GM21619 (cell line): ENCODE results near the gene SLC39A11.
"Not testable (repeated sequence)": the region's sequence is repeated elsewhere in the genome, so short reads cannot be mapped to it uniquely, and the experiment has no call there.

Experiments used
- ATAC-seq: cut with Tn5 transposase; IDR thresholded peaks from one replicate; pipeline ENCODE4 v1.9.1; 2021; ENCODE audit not compliant: unreplicated experiment

The SLC39A11 gene

DNA sequence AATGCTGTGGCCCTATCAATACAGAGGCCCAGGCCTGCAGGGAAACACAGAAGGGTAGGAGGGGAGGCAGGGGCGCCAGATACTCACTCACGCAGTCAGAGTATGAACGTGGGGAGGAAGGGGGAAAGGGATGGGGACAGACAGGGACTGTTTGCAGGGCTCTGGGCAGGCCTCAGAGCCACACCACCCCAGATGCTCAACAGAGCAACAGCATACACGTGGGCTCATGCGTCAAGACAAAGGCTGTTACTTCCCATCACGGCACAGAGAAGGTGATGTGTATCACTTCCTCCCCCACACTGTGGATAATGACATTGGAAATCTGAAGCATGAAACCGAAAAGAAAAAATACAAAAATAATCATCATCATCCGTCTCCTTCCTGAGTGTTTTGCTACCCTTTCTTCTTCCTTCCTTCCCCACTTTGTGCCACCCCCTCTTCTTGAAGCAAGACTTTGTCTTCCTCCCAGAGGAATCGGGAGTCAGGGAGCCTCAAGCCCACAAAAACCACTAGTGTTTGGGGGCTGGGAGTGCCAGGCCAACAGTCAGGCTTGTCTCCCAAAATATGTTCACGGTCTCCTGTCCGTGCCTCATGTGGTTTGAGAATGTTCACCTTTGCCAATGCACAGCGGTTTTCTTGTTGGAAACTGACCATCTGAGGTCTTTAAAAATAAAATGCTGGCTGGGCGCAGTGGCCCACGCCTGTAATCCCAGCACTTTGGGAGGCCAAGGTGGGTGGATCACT, 20.1 kb downstream of the SLC39A11 start:
- no peak for ATAC-seq

DNA sequence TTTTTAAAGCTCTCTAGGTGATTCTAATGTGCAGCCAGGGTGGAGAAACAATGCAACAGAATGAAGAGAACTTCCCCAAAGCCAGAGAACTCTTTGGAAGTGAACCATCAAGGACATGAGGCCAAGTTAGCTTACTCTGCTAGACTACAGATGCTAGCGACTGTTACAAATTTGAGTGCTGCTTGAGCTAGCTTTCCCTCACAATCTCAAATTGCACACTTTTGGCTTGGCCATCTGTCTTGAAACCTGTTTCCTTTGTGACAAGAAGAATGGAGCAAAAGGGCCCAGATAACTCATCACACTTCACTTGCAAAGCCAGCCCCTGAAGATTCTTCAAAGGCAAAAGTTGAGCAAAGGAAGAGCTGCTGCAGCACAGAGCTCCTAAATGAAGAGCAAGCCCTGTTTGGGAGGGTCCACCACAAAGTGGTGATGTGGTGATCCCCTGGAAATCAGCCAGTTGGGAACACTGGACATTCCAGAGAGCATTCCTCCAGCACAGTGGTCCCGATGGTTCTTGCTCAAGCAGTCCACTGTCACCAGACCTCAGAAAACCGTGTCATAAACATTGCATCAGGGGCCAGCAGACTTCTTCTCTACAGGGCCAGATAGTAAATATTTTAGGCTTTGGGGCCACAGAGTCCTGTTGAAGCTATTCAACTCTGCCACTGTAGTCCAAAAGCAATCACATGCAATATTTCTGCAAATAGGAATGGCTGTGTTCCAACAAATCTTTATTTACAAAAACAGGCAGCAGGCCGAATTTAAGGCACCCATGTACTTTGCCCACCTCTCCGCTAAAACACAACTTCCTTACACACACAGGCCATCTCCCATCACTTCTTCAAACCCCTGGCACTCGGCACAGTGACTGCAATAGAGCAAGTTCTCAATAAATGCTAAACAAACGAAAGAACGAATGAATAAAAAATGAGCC, 21.2 kb downstream of the SLC39A11 start:
- ATAC-seq = no peak

DNA sequence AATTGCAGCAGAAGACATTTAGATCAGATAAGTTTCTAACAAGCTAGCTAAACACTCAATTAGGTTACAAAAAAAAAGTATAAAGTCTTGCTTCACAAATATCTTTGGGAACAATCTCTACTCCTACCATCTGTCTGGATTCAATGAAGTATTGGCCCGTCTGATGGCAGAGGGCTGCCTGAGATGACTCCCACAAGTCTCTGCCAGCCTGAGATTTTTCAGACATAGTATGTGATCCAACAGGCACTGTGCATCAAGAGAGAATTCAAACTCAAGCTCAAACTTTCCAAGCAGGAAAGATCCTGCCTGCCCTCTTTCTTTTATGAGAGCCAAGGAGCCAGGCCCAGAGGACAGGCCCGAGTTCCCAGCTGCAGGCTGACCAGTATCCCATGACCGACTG, 22.6 kb downstream of the SLC39A11 start:
- ATAC-seq = no peak

DNA sequence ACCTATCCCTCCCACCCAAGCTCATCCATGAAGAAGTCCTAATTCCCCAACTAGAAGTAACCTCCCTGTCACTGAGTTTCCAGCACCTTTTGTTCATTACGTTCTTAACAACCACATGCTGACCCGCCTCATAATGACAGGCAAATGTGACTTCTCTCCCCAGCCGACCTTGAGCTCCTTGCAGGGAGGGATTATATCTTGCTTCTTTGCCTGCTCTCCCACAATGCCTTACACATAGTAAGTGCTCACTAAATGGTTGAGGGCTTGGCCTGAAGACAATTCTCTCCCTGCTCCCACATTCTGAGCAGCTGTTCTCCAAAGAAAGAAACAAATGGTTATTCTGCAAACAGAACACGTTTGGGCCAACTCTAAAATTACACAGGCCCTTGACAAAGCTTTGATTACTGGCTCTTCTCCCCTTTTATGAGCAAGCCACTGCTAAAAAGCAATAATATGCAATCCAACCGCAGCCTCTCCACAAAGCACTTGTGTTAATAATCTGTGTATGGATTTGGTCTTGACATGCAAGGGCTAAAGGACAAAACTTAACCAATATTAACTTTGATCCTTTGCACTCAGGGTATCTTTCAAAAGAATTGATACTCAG, 23.2 kb downstream of the SLC39A11 start:
- no peak for ATAC-seq

DNA sequence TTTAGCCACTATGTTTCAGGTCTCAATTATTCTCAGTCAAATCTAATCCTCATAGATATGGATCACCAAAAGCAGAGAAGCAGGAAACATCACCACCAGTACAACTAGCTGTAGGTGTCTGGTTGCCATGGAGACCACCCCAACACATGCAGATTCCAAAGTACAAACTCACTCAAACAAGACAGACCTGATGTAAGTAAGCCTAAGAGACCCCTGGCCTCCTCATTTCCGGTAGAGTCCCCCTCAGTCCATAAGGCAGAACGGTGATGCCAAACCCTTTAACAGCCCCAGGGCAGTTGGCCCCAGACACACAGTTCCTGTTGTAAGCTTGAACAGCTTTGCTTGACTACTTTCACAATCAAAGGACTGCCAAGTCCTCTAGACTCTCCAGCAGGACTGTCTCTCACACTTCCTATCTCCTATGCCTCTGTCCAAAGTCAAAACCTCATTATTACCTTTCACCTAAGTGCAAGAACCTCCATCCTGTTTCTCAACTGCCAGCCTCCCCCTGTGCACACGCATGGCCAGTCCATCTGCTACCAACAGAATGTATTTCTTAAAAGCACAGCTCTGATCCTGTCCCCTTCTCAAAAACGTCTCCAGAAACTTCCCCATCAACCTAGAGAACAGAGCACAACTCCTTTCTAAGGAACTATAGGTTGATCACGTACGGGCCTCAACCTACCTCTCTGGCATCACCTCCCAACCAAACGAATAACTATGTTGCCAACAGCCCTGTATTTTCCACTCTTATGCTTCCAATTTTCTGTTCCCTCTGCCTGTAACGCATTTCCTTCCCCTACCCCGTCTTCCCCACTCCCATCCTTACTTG, 23.9 kb downstream of the SLC39A11 start:
- no peak for ATAC-seq

DNA sequence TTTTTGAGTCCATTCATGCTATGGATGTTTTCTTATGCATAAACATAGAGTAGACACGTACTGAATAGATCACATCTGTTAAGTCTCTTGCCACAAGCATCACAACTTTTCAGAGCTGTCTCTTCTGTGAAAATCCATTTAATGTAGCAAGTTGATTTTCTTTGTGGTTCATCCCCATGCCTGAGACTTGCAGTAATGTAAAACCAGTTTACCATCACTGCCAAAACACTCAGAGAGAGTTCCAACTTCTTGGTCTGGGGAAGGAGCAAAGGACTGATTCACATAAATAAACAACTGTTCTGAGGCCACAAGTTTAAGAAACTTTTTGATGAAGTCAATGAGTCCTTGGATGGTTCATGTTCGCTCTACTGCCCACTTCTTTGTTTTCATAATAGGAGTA, 24.8 kb downstream of the SLC39A11 start:
- not testable (repeated sequence) for ATAC-seq

DNA sequence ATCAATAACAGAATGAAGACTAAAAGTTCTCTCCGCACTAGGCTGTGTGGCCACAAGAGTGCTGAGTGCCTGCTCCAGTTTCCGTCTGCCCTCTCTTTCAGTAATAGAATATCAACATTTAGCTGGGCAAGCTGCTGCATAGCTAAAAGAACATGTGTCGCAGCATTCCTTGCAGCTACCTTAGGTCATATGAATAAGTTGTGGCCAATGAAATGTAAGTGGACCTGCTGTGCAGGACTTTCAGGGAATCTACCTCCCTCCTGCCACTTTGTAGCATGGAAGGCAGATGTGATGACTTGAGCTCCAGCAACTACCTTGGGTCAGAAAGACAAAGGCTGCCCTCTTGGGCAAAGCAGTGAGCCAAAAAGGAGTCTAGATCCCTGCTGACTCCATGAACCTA, 25.4 kb downstream of the SLC39A11 start:
- no peak for ATAC-seq

DNA sequence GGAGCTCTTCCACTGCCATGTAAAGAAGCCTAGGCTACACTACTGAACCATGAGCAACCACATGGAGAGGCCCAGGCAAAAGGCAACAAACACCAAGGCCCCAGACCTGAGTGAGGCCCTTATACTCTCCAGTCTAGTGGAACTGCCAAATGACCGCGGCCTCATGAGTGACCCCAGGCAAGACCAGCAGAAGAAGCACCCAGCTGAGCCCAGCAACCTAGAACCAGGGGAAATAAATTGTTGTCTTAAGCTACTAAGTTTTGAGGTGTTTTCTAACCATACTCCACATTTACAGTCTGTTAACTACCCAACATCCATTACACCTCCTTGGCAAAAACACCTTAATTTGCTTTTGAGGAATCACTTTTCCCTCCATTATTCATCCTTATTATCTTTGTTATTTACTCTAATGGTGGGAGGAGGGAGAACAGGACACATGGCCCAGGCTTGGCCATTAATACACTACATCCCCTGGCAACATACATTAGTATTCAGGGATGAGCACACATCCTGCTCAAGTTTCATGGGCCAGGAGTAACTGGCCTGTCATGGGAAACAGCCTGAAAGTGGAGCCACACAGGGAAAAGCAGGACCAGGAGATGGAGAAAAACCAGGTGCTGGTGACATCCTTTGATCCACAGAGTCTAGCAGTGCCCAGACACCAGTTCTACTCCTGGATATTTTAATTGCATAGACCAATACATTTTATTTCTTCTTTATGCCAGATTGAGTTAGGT, 26.2 kb downstream of the SLC39A11 start:
- ATAC-seq = no peak

DNA sequence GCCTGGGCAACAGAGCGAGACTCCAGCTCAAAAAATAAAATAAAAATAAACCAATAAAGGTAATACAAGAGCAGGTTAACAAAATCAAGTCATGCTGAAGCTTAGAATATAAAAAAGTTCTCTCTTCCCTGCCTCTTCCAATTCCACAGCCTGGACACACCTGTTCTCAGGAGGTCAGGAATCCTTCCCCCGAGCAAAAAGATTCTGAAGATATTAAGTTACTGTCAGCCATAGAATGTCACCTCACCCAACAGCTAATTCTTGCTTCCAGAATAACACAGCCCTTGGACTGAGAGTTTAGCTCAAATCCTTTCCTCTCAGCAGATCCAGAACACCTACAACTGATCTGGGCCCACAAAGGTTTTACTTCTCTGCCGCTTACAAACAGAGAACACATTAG, 27.1 kb downstream of the SLC39A11 start:
- ATAC-seq = no peak

DNA sequence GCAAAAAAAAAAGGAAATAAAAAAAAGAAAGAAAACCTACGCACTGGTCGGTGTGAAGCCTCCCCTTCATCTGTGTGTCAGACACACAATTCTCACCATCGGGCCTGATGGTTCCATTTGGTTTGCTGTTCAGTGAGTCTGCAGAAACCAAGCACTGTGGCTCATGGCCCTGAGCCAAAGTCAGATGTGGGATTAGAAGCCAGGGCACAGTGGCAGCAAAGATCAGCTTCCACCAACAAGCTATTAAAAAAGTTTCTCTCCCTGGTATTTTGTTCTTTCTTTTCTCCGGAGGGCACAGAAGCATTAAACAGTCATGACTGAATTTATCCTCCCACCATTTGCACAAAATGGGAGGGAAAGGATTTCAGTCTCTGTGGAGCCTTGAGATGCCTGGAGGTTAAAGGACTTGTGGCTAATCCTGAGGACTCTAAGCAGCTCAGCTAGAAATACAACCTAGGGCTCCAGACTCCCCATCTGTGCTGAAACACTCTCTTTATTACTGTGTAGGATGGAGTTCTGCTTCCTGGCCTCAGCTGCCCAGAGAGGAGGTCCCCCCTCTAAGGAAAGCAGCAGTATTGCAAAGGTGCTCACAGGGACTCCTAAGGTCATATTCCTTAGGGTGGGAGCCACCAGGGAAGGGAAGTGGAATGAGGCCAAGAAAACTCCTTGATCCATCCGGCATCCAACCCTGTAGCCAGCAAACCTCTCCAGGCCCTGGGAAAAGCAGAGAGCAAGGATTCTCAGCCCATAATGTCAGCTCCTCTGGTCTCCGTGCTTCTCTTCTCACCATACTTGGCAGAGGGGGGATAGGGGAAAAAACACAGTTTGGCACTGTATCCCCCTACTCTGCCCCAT, 28.2 kb downstream of the SLC39A11 start:
- no peak for ATAC-seq

DNA sequence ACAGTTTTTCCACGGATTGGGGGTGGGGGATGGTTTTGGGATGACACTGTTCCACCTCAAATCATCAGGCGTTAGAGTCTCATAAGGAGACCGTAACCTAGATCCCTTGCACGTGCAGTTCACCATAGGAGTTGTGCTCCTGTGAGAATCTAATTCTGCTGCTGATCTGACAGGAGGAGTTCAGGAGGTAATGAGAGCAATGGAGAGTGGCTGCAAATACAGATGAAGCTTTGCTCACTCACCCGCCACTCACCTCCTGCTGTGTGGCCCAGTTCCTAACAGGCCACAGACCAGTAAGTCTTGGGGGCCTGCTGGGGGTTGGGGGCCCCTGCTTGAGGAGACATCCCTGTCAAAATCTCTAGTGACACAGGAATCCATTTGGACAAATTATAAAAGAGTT, 29.8 kb downstream of the SLC39A11 start:
- ATAC-seq = no peak

DNA sequence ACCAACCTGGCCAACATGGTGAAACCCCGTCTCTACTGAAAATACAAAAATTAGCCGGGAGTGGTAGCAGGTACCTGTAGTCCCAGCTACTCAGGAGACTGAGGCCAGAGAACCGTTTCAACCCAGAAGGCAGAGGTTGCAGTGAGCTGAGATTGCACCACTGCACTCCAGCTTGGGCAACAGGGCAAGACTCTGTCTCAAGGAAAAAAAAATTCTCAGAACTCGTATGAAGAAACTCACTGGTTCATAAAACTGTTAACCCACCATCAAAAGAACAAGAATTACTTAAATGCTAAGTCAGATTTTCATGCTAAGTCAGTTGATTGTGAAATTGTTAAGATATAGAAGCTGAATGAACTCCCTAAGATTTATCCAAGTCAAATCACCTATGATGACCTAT, 31.3 kb downstream of the SLC39A11 start:
- no peak for ATAC-seq

DNA sequence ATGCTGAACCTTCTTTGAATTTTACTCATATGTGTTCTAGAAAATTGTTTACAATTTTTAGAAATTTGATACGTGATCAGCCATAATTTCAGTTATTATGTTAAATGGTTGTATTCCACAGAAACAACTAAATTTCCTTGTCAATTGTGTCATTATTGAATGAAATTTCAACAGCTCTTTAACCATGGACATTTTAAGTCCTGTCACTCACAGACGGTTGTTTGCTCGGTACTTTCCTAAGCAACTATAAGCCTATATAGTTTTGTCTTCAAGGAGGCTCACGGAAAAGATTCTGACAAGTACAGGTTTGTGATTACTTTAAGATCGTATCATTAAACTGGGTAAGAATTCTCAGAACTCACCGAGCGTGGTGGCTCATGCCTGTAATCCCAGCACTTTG, 31.8 kb downstream of the SLC39A11 start:
- no peak for ATAC-seq

DNA sequence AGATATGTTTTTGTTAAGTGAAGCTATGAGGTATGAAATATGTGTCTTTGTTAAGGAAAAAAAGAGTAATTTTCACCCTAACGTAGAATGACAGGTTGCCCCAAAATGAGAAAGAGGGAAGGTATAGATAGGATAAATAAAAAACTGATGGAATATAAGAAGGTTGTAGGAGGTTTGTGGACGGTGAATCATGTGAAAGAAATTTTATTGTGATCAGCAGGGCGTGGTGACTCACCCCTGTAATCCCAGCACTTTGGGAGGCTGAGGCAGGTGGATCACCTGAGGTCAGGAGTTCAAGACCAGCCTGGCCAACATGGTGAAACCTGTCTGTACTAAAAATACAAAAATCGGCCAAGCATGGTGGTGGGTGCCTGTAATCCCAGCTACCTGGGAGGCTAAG, 32.8 kb downstream of the SLC39A11 start:
- not testable (repeated sequence) for ATAC-seq

DNA sequence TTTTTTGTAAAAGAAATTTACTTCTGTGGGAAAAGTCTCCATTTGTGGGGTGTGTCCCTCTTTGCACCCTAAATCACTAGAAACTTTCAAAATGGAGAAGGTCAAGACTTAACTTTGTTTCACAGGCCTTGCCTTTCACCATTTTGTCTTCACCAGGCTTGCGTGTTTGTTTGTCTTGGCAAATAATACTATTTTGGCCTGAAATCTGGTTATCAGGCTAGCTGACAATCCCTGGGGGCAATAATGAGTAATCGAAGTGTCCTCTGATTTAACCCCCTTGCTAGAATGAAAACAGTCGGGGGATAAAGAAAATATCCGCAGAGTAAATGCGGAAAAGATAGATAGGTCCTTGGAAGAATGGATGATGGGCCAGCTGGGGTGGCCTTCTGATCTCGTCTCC, 34.5 kb downstream of the SLC39A11 start:
- ATAC-seq = no peak

DNA sequence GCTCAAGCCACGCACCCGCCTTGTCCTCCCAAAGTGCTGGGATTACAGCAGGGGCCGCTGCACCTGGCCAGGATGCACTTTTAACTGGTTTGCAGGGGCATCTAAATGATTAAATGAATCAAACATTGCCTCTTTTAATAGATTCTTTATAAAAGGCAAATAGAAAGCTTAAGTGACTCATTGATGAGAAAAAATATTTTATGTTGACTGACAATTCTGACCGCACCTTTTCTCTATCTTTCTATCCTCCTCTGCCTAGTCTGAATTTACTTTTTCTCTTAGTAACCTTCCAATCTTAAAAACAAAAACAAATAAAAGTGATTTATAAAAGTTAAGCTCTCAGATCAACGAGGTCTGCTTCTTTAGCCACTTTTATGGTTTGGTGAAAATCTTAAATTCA, 35.3 kb downstream of the SLC39A11 start:
- ATAC-seq = no peak

DNA sequence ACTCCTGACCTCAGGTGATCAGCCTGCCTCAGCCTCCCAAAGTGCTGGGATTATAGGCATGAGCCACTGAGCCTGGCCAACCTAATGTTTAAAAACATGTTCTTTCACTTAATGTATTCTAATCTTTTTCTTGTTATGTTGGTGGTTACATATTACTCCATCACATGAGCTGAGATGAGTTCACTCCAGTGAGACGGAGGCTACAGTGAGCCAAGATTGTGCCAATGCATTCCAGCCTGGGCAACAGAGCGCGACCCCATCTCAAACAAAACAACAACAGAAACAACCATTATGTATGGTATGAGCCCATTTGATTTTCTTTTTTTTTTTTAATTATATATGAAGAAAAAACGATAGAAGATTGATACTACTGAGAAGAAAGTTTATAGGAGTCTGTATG, 39.6 kb downstream of the SLC39A11 start:
- ATAC-seq = no peak

DNA sequence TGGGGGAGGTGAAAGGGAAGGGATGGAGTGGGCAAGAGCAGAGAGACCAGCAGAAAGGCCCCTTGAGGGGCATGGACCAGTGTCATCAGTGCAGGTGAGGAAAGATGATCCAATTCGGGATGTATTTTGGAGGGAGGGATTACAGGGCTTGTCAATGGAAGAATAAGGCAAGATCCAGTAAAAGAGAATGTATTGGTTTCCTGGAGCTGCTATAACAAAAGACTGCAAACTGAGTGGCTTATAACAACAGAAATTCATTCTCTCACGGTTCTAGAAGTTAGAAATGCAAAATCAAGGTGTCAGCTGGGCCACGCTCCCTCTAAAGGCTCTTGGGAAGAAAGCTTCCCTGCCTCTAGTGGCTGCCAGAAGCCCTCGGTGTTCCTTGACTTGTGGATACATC, 41.7 kb downstream of the SLC39A11 start:
- no peak for ATAC-seq

DNA sequence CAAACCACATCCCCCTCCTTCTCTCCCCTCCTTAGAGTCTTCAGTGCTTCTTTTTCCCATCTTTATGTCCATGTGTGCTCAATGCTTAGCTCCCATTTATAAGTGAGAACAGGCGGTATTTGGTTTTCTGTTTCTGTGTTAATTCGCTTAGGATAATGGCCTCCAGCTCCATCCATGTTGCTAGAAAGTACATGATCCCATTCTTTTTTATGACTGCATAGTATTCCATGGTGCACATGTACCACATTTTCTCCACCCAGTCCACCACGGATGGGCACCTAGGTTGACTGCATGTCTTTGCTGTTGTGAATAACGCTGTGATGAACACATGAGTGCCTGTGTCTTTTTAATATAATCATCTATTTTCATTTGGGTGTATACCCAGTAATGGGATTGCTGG, 44.3 kb downstream of the SLC39A11 start:
- no peak for ATAC-seq
